ENCODE measurements around the gene CARMIL1.

Gene CARMIL1

DNA sequence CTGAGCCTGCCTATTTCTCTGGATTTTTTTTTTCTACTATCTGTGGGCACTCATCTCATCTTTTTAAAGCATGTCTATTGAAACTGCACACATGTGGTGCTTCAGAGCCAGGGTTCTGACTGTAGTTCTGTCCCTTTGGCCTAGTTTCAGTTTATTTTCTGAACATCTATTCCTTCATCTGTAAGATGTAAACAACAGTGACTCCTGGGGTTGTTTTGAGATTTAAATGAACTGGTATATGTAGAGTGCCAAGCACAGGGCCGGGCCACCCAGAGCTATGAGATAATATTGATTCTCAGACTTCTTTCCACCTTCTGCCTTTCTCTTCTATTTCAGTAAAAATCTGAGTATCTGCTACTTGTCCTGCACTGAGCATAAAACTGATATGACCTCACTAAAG is 185.1 kb downstream of the CARMIL1 start:
- TF ChIP-seq, protein P1, sequence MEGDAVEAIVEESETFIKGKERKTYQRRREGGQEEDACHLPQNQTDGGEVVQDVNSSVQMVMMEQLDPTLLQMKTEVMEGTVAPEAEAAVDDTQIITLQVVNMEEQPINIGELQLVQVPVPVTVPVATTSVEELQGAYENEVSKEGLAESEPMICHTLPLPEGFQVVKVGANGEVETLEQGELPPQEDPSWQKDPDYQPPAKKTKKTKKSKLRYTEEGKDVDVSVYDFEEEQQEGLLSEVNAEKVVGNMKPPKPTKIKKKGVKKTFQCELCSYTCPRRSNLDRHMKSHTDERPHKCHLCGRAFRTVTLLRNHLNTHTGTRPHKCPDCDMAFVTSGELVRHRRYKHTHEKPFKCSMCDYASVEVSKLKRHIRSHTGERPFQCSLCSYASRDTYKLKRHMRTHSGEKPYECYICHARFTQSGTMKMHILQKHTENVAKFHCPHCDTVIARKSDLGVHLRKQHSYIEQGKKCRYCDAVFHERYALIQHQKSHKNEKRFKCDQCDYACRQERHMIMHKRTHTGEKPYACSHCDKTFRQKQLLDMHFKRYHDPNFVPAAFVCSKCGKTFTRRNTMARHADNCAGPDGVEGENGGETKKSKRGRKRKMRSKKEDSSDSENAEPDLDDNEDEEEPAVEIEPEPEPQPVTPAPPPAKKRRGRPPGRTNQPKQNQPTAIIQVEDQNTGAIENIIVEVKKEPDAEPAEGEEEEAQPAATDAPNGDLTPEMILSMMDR (IDR thresholded peaks at IDR 0.05; ENCODE audit: borderline replicate concordance, control extremely low read depth, extremely low read depth, insufficient read depth, missing control alignments) = no peak
- no peak for DNase-seq (ENCODE audit: low spot score)
- in situ Hi-C loops (cut with MboI; ENCODE audit: low sequenced_read_pairs, unreplicated experiment) = no loop called here

DNA sequence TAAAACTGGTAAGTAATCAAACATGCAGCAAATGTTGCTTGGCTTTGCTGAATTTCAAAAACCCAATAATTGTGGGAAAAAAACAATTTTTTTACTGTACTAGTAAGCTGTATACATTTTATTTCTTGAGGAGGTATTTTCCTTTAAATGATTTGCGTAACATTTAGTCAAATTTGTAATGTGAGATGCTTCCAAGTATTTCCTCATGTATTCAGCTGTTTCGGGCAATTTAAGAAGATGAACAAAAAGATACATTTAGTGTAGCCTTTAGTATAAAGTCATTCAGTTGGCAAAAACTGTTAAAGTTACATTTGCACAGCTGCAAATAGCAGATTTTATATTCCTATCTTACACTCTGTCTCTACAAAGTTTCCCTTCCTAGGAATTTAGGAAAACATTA is 186.8 kb downstream of the CARMIL1 start:
- in situ Hi-C loops (cut with MboI; ENCODE audit: low sequenced_read_pairs, unreplicated experiment) = no loop called here
- TF ChIP-seq, protein P1 (IDR thresholded peaks at IDR 0.05; ENCODE audit: borderline replicate concordance, control extremely low read depth, extremely low read depth, insufficient read depth, missing control alignments) = no peak
- no peak for DNase-seq (ENCODE audit: low spot score)

DNA sequence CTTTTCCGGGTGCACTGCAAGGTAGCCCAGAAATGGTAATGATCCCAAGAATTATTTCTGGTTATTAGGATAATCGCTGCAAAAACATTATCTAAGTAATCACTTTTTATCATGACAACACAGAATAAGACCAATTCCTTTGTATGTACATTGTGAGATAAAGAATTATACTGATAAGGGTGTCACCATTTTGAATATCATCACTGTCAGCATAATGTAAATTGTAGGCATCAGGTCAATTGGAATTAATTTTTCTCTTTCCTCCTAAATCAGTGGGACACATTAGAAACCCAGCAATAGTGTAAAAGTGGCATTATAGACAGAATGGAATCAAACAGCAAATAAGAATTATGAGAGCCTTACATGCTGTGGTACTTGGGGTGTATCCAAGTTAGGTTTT is 189.7 kb downstream of the CARMIL1 start:
- TF ChIP-seq, protein P1 (IDR thresholded peaks at IDR 0.05; ENCODE audit: borderline replicate concordance, control extremely low read depth, extremely low read depth, insufficient read depth, missing control alignments) = no peak
- DNase-seq (ENCODE audit: low spot score) = no peak
- in situ Hi-C loops (cut with MboI; ENCODE audit: low sequenced_read_pairs, unreplicated experiment) = no loop called here

DNA sequence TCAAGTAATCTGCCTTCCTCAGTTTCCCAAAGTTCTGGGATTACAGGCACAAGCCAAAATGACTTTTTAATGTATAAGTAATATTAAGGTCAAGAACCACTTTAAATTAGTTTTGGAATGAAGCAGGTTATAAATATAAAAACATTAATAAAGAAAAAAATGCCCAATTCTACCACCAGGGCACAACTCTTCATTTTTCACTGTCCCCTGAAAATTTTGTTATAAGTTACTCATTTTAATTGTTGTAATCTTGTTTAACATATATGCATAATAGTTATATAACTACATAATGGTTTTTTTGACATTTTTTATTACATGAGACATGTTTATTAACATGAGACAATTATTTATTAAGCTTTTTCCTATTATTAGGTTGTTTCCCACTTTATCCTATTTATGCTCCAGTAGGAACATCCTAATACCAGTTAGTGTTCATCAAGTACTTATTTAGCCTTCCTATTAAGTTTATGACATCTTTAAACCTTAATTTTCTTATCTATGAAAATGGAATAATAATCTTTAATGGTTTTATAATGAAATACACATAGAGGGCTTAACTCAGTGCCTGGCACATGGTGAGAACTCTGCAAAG is 190.7 kb downstream of the CARMIL1 start:
- DNase-seq (ENCODE audit: low spot score) = no peak
- TF ChIP-seq, protein P1 (IDR thresholded peaks at IDR 0.05; ENCODE audit: borderline replicate concordance, control extremely low read depth, extremely low read depth, insufficient read depth, missing control alignments) = no peak
- in situ Hi-C loops (cut with MboI; ENCODE audit: low sequenced_read_pairs, unreplicated experiment) = no loop called here

DNA sequence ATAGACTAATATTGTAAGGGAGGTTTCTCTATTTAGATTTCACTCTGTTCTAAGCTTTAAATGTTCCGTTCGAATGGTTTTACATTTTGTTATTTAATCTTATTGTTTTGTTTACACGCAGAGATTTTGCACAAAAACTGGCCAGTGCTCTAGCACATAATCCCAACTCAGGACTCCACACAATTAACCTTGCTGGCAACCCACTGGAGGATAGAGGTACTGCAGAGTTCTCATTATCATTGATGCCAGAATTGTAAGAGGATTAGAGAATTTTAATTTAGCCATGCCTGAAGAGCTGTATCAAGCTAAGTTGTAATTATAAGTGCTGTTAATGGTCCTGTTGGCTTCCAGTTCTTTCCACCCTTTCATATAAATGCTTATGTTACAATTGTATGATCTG is 193.1 kb downstream of the CARMIL1 start:
- in situ Hi-C loops (cut with MboI; ENCODE audit: low sequenced_read_pairs, unreplicated experiment) = no loop called here
- TF ChIP-seq, protein P1 (IDR thresholded peaks at IDR 0.05; ENCODE audit: borderline replicate concordance, control extremely low read depth, extremely low read depth, insufficient read depth, missing control alignments) = no peak
- no peak for DNase-seq (ENCODE audit: low spot score)

DNA sequence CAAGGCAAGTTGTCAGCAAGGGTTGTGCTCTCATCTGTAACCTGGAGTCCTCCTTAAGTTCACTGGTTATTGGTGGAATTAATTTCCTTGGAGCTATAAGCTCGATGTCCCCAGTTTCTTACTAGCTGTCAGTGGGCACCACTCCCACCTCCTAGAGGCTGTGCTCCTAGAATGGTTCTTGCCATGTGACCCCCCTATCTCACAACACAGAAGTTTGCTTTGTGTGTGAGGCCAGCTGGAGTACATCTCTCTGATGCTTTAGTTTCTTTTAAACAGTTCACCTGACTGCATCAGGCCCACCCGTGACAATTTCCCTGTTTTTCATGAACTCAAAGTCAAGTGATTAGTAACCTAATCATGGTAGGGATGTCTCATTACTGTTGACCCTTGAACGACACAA is 193.7 kb downstream of the CARMIL1 start:
- in situ Hi-C loops (cut with MboI; ENCODE audit: low sequenced_read_pairs, unreplicated experiment) = no loop called here
- no peak for DNase-seq (ENCODE audit: low spot score)

More for the DNA sequence above, 193.7 kb downstream of the CARMIL1 start:
- TF ChIP-seq, protein P1 (IDR thresholded peaks at IDR 0.05; ENCODE audit: borderline replicate concordance, control extremely low read depth, extremely low read depth, insufficient read depth, missing control alignments) = no peak

Measured in GM13976 (cell line).